GM23338 (cell line): ENCODE results near the gene CENPH.

Experiments
- CTCF ChIP-seq, 2 experiments: fragments of 200-600 bp in 1 of 2; sonication (generic) in 1 of 2; conservative IDR thresholded peaks; 2 replicates each; pipeline versions ENCODE4 v1.5.1 to v1.6.1; 2016 to 2017; ENCODE audit warnings: antibody characterized with exemption in 2 of 2, low read depth in 2 of 2, mild to moderate bottlenecking in 2 of 2, moderate library complexity in 1 of 2
- ETS1 ChIP-seq: IDR thresholded peaks from 2 replicates; pipeline ENCODE4 v1.6.1; 2016; ENCODE audit warnings: antibody characterized with exemption
- EZH2 ChIP-seq: fragments of 200-600 bp; sonication (generic); IDR thresholded peaks from one replicate; pipeline ENCODE4 v1.8.0; 2017; ENCODE audit warnings: antibody characterized with exemption, mild to moderate bottlenecking, low read depth; ENCODE audit not compliant: unreplicated experiment
- EZH2phosphoT487 ChIP-seq: fragments of 200-600 bp; sonication (generic); IDR thresholded peaks from one replicate; pipeline ENCODE4 v1.8.1; 2018; ENCODE audit warnings: antibody characterized with exemption; ENCODE audit not compliant: unreplicated experiment
- NANOG ChIP-seq: IDR thresholded peaks from 2 replicates; pipeline ENCODE4 v1.6.1; 2016; ENCODE audit warnings: antibody characterized with exemption, borderline replicate concordance
- POLR2AphosphoS5 ChIP-seq: IDR thresholded peaks from 2 replicates; pipeline ENCODE4 v1.6.1; 2016; ENCODE audit warnings: antibody characterized with exemption, low read depth
- REST ChIP-seq: IDR thresholded peaks from one replicate; pipeline ENCODE4 v1.6.1; 2018; ENCODE audit warnings: antibody characterized with exemption; ENCODE audit not compliant: unreplicated experiment
- ZNF114 ChIP-seq: fragments of 250-450 bp; sonication (Bioruptor Pico); IDR thresholded peaks from 2 replicates; pipeline ENCODE4 v1.5.0; 2020; ENCODE audit warnings: mild to moderate bottlenecking, moderate library complexity
- ZNF331 ChIP-seq: fragments of 250-450 bp; sonication (Bioruptor Pico); IDR thresholded peaks from 2 replicates; pipeline ENCODE4 v1.5.0; 2020; ENCODE audit warnings: low read depth, mild to moderate bottlenecking, moderate library complexity

GRCh38 chr5:69140827-69141226 lies 48.6 kb upstream of the CENPH start:
- no peak for TF ChIP-seq CTCF (conservative IDR thresholded peaks at IDR 0.05; ENCODE audit: low read depth in 2 of 2)
- TF ChIP-seq ZNF114 (CRISPR knock-in tag) = no peak
- no peak for TF ChIP-seq EZH2phosphoT487
- TF ChIP-seq POLR2AphosphoS5 = no peak
- no peak for TF ChIP-seq EZH2
- TF ChIP-seq ZNF331 (CRISPR knock-in tag) = no peak
- TF ChIP-seq ETS1 = no peak
- no peak for TF ChIP-seq NANOG
- no peak for TF ChIP-seq REST
